GM12878 (cell line): ENCODE results near the gene FAM53B.

Source experiments
- ATF3 ChIP-seq: IDR thresholded peaks from 2 replicates; pipeline ENCODE4 v1.6.1; 2011; ENCODE audit warnings: low read depth, mild to moderate bottlenecking, low read length, moderate library complexity, borderline replicate concordance; ENCODE audit errors: extremely low read depth
- BRCA1 ChIP-seq: IDR thresholded peaks from 2 replicates; pipeline ENCODE4 v1.6.1; 2011; ENCODE audit warnings: low read depth, low read length, improper control_type of control experiment
- KDM1A ChIP-seq: fragments of 200-600 bp; sonication (generic); IDR thresholded peaks from 2 replicates; pipeline ENCODE4 v1.6.1; 2016; ENCODE audit warnings: borderline replicate concordance
- POLR2AphosphoS5 ChIP-seq: IDR thresholded peaks from 2 replicates; pipeline ENCODE4 v1.6.1; 2011; ENCODE audit warnings: mild to moderate bottlenecking, low read length, inconsistent platforms
- SRF ChIP-seq, 2 experiments: IDR thresholded peaks; 2 replicates each; pipeline ENCODE4 v1.6.1; 2011; ENCODE audit warnings: low read depth in 2 of 2, low read length in 2 of 2, mild to moderate bottlenecking in 1 of 2, moderate library complexity in 1 of 2
- ZNF274 ChIP-seq: IDR thresholded peaks from one replicate; pipeline ENCODE4 v1.8.0; 2011; ENCODE audit not compliant: insufficient read length, insufficient read depth
- TF ChIP-seq, protein P1 (sequence below): IDR thresholded peaks from 2 replicates; pipeline ENCODE4 v1.6.1; 2012; ENCODE audit warnings: mild to moderate bottlenecking, low read depth, low read length

GRCh38 chr10:124651402-124651891 is 92.7 kb downstream of the FAM53B start:
- TF ChIP-seq POLR2AphosphoS5 (no peak), ZNF274 (no peak), KDM1A (no peak), ATF3 (no peak), SRF (IDR thresholded peaks at IDR 0.05; ENCODE audit: low read depth in 2 of 2, low read length in 2 of 2) (no peak), BRCA1 (no peak)
- TF ChIP-seq, protein P1, sequence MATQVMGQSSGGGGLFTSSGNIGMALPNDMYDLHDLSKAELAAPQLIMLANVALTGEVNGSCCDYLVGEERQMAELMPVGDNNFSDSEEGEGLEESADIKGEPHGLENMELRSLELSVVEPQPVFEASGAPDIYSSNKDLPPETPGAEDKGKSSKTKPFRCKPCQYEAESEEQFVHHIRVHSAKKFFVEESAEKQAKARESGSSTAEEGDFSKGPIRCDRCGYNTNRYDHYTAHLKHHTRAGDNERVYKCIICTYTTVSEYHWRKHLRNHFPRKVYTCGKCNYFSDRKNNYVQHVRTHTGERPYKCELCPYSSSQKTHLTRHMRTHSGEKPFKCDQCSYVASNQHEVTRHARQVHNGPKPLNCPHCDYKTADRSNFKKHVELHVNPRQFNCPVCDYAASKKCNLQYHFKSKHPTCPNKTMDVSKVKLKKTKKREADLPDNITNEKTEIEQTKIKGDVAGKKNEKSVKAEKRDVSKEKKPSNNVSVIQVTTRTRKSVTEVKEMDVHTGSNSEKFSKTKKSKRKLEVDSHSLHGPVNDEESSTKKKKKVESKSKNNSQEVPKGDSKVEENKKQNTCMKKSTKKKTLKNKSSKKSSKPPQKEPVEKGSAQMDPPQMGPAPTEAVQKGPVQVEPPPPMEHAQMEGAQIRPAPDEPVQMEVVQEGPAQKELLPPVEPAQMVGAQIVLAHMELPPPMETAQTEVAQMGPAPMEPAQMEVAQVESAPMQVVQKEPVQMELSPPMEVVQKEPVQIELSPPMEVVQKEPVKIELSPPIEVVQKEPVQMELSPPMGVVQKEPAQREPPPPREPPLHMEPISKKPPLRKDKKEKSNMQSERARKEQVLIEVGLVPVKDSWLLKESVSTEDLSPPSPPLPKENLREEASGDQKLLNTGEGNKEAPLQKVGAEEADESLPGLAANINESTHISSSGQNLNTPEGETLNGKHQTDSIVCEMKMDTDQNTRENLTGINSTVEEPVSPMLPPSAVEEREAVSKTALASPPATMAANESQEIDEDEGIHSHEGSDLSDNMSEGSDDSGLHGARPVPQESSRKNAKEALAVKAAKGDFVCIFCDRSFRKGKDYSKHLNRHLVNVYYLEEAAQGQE = no peak
